ENCODE data around the gene ADGRL1.

DNA sequence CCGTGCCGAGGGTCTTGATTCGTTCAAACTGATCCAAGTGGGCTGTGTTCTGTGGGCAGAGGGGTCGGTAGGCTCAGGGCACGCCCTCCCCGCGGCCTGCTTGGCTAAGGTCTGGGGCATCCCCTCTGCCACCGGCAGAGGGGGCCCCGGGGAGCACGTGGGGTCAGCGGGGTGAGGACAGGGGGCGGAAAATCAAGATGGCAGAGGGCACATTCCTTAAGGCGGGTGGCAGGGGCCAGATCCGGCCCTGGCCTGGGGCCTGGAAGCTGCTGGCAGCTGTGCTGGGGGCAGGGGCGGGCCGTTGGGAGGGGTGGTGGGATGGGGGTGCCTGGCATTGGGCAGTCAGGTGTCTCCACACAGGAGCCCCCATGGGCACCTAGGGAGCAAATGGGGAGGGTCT, 99.1 kb downstream of the ADGRL1 start:
- TF ChIP-seq, protein P1, sequence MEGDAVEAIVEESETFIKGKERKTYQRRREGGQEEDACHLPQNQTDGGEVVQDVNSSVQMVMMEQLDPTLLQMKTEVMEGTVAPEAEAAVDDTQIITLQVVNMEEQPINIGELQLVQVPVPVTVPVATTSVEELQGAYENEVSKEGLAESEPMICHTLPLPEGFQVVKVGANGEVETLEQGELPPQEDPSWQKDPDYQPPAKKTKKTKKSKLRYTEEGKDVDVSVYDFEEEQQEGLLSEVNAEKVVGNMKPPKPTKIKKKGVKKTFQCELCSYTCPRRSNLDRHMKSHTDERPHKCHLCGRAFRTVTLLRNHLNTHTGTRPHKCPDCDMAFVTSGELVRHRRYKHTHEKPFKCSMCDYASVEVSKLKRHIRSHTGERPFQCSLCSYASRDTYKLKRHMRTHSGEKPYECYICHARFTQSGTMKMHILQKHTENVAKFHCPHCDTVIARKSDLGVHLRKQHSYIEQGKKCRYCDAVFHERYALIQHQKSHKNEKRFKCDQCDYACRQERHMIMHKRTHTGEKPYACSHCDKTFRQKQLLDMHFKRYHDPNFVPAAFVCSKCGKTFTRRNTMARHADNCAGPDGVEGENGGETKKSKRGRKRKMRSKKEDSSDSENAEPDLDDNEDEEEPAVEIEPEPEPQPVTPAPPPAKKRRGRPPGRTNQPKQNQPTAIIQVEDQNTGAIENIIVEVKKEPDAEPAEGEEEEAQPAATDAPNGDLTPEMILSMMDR (IDR thresholded peaks at IDR 0.05): peak in 5 of 12 donors; percentile 8 to 36 (median 20)
- no peak for TF ChIP-seq POLR2A (IDR thresholded peaks at IDR 0.05)

Measured in heart left ventricle (tissue), 13 donors.